ENCODE measurements around the gene EFCAB12.

Gene EFCAB12

DNA sequence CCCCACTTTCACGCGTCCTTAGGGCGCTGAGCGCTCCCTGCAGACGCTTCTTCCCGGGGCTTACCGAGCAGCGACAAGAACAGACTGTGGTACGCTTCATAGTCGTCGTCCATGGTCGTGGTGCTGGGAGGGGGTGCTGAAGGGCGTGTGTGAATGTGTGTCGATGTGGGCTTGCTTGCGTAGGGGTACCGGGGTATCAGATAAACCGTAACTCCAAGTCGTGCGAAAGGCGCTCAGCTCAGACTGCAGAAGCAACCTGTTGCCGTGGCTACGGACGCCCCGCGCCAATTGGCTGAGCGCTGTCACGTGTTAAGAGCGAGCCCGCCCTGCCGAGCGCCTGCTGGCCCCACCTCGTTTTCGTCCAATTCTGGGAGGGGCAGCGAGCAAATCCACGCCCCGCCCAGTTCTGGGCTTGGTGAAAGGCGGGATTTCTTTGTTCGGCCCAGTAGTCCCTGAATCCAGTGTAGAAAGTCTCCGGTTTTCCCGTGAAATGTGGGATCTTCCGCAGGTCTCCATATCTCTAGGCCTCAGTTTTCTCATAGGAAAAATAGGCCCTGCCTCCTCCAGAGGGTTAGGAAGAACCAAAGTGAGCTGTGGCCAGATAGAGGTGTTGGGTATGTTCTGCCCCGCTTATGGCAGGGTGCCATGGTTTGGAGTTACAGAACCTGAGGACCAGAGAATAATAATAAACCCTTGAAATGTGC, at the start of gene EFCAB12:
Gene EFCAB12 (minus strand): TSS at position 261 of the 704 bp plus-strand sequence. CDS start 148 bp downstream, at position 113.
- peak; percentile 95 for DNase-seq

DNA sequence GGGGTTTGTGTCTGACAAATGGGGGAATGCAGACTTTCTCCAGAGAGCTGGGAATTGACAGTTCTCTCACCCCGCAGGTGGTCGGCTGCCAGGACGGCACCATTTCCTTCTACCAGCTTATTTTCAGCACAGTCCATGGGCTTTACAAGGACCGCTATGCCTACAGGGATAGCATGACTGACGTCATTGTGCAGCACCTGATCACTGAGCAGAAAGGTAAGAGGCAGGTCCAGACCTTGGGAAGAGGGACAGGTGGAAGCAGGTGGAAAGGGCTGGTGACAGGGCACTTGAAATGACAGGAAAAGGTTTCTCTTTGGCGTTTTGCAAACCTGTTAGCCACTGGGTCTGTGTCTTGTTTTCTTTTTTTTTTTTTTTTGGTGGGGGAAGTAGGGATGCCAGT, 48.1 kb upstream of the EFCAB12 start:
- DNase-seq = no peak

DNA sequence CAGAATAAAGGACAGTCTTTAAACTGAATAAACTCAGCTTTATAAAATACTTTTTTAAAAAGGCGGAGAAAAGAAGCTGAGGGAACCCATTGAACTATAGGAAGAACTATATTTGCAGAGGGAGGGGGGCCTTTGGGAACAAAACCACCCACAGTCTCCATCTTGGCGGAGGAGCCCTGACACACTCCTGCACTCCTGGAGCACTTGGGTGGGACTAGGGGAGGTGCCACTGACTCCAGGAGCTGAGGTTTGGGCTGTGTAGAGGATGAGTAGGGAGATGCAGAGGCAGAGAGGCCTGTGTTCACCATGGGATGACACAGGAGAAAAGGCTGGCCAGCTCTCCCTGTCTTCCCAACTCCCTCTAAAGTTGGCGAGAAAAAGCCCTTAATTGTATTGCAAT, 47.4 kb upstream of the EFCAB12 start:
- DNase-seq = no peak

DNA sequence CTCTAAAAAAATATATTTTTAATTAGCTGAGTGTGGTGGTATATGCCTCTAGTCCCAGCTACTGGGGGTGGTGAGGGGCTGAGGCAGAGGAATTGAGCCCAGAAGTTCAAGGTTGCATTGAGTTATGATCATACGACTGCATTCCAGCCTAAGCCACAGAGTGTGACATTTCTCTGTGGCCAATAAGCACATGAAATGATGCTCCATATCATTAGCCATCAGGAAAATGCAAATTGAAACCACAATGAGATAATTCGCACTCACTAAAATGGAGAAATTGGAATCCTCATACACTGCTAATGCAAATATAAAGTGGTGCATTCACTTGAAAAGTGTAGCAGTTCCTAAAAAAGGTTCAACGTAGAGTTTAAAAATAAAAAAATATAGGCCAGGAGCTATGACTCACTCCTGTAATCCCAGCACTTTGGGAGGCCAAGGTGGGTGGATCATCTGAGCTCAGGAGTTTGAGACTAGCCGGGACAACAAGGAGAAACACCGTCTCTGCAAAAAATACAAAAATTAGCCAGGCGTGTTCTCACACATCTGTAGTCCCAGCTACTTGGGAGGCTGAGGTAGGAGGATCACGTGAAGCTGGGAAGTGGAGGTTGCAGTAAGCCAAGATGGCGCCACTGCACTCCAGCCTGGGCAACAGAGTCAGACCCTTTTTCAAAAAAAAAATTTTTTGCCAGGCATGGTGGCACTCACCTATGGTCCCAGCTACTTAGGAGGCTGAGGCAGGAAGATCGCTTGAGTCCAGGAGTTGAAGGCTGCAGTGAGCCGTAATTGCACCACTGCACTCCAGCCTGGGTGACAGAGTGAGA, 46.8 kb upstream of the EFCAB12 start:
- DNase-seq = no peak

DNA sequence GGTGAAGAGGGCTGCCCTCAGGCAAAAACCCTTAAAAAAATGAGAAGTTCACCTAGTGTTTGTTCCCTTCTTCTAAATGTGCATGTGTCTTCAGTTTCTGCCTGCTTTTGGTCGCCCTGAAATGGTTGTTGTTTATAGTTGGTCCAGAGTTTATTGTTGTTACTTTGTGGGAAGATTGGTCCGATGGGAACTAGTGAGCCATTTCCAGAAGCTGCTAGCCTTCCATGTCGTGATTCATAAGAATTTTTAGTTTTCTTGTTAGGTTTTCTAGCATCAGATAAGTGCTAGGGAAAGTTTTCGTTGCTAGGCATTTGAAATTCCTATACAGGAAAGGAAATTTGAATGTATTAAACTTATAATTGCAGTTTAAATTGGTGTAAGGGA, 45.3 kb upstream of the EFCAB12 start:
- DNase-seq = no peak

DNA sequence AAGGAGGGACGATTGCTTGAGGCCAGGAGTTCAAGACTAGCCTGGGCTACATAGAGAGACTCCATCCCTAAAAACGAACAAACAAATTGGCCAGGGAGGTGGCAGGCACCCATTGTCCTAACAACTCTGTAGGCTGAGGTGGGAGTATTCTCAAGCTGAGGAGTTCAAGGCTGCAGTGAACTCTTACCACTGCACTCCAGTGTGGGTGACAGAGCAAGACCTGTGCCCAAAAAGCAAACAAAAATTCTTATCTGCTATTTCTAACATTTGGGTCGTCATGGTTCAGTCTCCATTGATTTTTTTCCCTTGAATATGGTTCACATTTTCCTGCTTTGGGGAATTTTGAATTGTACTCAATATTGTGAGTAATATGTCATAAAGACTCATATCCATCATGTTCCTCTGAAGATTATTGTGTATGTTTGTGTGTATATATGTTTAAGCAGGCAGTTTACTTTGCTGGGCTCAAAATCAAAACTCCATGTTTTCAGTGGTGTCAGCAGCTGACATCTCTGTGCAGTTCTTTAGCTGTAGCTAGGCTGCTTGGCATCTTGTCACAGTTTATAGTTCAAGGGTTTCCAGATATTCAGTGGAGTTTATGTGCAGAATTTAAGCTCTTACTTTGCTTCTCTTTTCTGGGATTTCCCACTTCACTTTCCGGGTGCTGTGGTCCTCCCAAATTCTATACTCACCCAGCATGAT, 44.8 kb upstream of the EFCAB12 start:
- no peak for DNase-seq

DNA sequence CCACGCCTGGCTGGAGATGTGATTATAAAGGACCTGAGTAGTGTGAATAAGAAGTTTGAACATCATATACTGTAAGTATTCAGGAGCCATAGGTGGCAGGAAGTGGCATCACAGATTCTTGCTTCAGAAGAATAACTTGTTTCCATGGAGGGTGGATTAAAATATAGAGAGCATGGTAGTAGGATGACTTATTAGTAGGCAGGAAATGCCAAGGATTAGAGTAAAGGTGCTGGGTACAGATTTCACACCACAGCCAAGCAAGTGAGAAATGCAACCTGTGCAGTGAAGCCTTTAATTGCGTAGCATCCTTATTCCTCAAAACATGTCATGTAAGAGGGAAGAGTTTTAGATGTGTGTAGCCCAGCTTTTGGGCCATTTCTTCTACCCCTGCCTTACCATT, 42.4 kb upstream of the EFCAB12 start:
- DNase-seq = no peak

DNA sequence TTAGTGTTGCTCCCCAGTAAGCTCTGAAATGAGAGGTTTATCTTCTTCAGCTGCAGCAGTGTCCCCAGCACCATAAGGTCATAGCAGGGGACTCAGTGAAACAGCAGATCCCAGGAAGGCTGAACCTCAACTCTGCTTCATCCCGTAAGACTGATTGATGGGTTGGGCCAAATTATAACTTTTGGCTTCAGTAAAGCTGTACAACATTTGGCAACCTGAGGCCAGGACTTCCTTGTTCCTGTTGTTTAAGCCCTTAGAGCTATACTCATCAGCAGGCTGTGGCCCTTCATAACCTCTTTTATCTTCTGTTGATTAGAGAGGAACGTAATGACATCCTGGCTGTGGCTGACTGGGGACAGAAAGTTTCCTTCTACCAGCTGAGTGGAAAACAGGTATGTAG, 40.6 kb upstream of the EFCAB12 start:
- DNase-seq = no peak

DNA sequence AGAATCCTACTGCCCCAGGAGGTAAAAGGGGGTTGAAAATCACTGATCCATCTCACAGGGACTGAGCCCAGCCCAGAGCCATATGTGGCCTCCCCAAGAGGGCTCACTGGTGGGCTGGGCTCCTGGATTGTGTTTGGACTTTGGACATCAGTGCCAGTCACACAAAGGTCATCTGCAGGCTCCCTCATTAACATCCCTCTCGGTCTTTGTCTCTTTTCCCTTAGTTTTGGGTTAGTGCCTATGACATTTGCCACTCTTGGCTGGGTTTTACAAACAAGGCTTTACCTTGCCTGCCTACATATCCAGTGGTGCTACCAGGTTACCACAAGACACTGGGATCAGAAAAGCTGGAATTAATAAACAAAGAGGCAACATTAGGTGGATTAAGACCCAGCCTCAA, 39.5 kb upstream of the EFCAB12 start:
- no peak for DNase-seq

DNA sequence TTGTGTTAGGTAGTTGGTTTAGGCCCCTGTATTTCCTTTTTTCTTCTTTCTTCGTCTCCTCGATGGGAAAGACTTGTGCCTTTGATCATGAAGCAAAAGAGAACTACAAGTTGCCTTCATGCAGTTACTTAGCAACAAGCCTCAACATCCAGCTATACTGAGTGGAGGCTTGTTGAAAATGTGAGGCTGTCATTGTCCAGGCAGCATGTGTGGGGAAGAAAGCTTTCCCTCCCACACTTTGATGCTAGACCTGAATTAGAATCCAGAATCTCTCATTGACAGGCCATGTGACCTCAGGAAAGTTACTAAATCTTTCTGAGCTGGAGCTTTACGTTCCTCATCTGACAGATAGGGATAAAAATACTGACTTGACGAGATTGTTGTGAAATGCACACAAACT, 35.3 kb upstream of the EFCAB12 start:
- DNase-seq = no peak

DNA sequence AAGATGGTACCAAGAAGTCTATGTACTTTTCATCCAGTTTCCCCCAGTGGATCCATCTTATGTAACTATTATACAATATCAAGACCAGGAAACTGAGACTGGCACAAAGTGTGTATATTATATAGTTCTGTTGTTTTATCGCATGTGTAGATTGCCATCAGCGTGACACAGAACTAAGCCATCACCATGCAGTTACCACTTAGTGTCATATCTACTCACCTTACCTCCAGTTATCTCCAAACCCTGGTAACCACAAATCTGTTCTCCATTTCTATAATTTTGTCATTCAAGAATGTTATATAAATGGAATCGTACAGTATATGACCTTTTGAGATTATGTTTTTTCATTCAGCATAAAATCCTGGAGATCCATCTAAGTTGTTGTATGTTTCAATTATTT, 34.7 kb upstream of the EFCAB12 start:
- no peak for DNase-seq

DNA sequence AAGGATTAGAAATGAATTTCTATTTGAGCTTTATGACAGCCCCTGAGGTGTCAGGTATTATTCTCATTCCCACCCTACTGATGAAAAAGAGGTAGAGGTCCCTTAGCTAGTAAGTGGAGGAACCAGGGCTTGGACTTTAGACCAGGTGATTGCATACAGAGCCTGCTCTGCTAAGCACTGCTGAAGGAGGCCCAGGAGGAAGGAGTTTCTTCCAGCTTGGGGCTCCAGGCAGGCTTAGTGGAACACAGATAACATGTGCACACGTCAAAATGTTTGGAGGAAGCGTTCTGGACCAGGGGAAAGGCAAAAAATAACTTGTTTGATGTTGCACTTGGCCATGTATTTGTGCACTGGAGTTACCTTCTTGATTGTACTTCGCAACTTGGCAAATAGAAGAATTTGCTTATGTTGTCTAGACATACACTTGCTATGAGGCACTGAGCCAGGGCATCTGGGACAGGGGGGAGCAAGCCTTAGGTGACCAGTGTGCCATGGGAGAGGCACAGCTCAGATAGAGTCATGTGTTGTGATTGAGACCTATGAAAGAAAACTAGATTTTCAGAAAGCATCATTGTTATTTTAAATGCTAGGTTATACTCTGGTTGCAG, 34.0 kb upstream of the EFCAB12 start:
- DNase-seq = no peak

DNA sequence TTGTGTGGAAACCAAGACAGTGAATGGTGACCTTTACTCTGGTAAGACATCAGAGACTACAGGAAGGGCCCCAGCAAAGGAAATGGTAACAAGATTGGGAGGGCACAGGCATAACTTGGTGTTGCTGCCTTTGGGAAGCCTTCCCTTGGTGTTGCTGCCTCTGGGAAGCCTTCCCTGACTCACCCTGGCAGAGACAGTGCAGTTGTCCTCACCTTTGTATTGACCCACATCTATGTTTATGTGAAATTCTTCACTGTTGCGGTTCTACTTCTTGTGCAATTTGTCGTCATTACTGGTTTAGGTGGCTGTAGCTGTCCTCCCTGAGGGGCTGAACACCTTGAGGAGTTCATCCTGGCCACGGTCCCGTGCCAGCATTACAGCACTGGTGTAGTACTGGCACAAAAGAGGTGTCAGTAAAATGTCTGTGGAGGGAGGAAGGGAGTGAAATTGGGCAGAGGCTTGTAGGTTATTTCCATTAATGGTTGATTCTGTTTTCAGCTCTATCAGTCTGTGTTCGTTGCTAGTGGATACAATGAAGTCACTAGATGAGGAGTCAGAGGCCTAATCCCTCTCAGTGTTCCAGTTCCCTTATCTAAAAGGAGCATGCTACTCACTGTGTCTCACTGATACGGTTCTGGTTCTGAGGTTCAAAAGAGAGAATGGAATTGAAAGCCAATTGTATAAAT, 33.2 kb upstream of the EFCAB12 start:
- no peak for DNase-seq

DNA sequence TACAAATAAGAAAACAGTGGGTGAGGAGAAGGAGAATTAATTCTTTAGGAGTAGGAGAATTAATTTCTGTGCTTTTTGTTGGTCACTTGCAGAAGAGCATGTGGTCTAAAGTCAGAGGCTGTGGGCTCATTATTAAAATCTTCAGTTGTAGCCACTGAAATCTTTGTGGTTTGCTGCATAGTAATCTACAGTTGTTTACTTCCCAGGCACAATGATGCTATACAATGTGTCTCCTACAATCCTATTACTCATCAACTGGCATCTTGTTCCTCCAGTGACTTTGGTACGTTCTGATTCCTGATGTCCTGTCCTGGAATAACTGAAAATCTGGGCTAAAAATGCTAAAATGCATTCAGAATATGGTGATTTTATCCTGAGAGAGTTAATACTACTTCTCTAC, 32.6 kb upstream of the EFCAB12 start:
- DNase-seq = no peak

DNA sequence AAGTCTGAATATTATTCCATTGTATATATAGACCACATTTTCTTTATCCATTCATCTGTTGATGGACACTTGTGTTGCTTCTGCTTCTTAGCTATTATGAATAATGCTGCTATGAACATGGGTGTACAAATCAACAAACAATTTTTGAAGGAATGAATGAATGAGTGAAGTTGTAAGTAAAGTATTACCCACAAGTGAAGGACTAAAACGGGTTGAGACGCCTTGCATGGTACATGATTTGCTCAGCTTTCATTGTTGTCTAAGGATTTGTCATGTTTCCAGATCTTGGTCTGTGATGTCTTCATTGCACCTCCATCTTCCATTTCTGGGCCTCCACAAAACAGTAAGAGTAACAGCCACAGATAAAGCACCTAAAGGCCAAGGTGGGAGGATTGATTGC, 32.1 kb upstream of the EFCAB12 start:
- DNase-seq = no peak

DNA sequence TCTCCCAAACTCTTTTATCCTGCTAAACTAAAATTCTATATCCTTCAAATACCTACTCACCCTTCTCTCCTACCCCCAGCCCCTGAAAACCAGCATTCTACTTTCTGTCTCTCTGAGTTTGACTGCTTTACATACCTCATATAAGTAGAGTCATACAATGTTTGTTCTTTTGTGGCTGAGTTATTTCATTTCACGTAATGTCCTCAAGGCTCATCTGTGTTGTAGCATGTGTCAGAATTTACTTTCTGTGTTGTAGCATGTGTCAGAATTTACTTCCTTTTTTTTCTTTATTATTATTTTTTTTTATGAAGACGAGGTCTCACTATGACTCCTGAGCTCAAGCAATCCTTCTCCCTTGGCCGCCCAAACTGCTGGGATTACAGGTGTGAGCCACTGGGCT, 31.7 kb upstream of the EFCAB12 start:
- DNase-seq = no peak

DNA sequence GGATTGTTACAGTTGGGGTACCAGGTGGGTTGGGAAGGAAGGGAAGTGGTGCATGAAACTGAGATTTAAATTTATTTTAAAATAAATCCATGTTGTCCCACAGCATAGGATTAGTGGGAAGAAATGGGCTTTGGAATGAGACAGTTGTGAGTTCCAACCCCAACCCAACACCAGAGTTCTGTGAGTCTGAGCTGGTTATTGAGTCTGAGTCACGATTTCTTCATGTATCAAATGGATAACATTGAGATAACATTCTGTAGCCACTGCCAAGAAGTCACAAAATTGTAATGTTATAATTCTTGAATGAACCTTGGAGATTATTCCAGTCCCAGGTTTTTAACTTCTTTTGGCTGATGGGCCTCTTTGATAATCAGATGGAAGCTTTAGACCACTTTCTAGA, 25.3 kb upstream of the EFCAB12 start:
- DNase-seq = no peak

DNA sequence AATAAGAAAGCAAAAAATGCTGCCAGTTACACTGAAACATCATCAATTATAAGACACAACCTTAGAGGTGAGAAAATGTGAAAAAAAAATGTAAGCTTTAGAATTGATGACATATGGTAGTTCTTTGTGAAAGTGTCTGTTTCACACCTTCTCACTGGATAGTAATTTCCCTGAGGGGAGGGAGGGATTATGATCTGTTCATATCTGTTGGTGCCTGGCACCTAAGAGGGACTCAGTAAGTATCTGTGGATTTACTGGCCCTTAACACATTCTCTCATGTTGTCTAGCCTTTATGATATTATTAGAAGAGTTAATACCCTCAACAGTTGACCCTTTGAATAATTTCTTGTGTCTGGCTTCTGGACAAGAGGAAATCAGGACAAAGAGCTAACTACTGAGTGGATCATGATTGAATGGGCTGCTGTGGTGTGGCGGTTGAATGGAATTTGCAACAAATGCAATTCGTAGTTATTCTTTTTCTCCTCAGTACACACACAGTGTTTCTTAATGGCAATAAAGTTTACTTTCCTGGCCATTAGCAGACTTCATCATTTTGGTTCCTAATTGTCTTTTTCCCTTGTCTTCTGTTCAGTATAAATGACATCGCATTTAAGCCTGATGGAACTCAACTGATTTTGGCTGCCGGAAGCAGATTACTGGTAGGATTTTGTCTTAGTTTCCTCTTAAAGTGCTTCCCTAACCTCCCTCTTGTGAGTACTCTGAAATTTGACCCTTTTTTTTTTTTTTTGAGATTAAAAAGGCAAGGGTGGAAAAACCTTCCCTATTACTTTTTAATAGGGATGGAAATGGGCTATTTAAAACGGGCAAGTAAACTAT, 21.1 kb upstream of the EFCAB12 start:
- DNase-seq = no peak

DNA sequence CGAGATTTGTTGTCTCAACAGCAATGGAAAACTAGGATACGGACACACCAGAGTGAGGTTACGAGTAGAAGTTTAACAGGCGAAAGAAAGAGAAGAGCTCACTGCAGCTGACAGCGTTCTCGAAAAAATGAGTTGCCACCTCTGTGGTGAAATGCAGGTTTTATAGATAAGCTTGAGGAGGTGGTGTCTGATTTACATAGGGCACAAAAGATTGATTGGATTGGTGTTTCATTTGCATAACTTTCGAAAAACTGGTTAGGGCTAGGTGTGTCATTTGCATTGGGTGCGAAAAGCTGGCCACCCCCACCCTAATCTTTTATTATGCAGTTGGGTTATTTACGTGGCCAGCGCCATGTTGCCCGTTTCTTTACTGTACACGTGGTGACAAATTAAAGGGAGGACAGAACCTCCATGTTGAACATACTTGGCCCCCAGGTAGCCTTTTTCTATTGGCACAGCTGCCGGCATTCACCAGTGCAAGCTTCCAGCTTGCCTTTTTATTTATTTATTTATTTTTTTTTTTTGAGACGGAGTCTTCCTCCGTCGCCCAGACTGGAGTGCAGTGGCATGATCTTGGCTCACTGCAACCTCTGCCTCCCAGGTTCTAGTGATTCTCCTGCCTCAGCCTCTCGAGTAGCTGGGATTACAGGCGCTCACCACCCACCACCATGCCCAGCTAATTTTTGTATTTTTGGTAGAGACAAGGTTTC, 19.9 kb upstream of the EFCAB12 start:
- no peak for DNase-seq

DNA sequence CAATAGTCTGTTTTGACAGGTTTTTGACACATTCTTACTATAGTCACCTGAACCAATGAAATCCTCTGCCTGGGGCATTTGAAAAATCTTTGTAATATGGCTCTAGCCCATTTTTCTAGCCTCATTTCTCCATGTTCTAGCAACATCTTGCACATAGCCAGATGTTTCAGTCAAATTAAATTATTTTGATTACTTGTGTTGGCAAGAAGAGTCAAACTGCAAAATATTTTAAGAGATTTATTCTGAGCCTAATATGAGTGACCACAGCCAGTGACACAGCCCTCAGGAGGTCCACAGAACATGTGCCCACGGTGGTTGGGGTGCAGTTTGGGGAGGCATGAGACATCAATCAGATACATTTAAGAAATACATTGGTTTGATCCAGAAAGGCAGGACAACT, 18.5 kb upstream of the EFCAB12 start:
- DNase-seq = no peak

DNA sequence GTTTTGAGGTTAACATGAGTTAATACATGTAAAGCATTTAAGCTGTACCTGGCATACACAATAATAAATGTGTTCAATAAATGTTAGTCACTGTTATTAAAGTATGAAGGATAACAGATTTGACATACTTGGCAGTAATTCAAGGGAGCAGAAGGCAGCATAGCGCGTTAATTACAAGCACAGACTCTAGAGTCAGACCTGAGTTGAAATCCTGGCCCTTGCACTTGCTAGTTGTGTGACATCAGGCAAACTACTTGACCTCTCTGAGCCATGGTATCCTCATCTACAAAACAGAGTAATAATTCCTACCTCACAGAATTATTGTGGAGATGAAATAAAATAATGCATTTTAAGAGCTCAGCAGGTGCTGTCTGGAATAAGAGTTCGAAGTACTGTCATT, 17.0 kb upstream of the EFCAB12 start:
- DNase-seq = no peak

All from activated effector memory CD4-positive, alpha-beta T cell treated with anti-CD3 and anti-CD28 coated beads, Interleukin-2, amount 50 U/mL, for 16 hours (primary cell).